GM18498 (cell line): Measurements from ENCODE around the gene ACTL8.

Experiments used
- ATAC-seq: cut with Tn5 transposase; IDR thresholded peaks from one replicate; pipeline ENCODE4 v1.9.1; 2021; ENCODE audit warnings: mild to moderate bottlenecking, moderate library complexity; ENCODE audit not compliant: unreplicated experiment

ACTL8 gene

DNA sequence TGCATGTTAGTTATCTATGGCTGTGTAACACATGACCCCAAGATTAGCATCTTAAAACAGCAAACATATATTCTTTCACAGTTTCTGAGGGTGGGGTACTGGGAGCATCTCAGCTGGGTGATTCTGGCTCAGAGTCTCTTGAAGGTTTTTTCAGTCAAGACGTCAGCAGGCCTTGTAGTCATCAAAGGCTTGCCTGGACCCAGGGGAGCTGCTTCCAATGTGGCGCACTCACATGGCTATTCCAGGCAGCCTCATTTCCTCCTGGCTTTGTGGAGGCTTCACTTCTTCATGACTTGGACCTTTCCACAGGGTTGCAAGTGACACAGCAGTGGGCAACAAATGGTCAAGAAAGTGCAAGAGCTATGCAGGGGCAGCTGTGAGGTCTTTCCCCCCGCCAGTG is 114.7 kb downstream of the ACTL8 start:
- ATAC-seq, result no peak

DNA sequence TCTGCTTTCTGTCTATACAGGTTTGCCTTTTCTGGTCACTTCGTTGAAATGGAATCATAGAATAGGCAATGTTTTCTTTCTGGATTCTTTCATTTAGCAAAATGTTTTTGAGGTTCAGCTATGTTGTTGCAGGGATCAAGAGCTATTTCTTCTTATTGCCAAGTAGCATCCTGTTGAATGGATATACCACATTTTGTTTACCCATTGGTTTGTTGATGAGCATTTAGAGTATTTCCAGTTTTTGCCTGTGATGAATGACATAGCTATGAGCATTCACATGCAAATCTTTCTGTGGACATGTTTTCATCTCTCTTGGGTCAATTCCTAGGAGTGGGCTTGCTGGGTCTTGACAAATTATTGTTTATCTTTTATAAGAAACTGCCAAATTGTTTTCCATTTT is 115.5 kb downstream of the ACTL8 start:
- ATAC-seq, result no peak

DNA sequence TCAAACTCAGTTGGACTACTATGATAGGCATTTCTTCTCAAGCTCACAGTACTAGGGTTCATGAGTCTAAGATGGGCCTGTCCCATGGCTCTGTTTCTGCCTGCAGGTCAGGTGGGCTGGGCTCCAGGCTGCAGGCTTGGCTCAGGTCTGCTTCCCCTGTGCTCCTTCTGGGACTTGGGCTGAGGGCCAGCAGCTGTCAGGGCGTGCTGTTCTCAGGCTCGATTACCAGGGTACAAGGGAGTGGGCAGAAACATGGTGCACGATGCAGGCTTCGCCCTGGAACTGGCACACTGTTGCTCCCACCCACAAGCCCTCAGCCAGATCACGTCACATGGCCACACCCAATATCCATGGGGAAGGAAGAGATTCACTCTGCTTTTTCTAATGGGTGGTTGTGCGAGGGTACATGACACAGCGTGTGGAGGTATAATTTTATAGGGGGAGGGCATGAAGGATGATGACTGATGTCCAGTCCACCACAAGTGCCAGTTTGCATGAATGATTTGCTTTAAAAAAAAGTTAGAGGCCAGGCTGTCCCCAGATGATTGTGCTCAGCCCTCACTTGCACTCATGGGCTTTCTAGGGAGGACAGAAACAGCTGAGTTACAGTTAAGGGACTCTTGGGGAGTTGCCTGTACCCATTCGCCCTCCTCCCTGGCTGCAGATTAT is 118.0 kb downstream of the ACTL8 start:
- no peak for ATAC-seq

DNA sequence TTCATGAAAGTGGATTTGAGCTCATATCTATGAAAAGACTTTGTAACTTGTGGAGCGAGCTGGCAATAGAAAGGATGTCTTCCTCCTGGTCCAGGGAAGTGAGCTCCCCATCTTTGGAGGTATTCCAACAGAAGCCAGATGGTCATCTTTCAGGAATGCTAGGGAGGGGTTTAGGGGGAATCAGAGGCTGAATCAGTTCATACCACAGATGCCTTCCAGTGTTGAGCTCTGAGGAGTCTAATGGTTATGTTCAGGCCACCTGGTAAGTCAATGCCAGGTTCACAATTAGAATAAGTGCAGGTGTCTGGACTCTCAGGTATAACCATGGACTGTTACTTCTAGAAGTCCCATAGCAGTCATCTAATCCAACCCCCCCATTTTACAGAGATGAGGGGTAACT is 119.1 kb downstream of the ACTL8 start:
- ATAC-seq, result no peak

DNA sequence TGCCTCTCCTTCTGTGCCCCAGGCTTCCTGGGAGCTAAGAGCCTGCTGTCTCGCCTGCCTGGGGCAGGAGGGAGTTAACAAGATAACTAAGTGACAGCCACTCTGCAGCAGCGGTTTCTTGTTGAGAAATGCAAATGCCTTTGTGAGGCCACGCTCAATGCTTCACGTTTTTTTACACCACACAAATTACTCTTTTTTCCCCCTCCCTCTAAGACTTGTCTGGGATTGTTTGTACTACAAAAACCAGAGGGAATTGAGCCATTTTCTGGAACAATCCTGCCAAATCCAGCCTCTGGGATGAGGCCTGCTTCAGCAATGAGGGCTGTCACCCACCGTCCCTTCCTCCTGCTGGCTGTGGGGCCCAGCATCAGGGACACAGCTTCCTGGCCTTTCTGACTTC is 119.6 kb downstream of the ACTL8 start:
- ATAC-seq, result no peak

DNA sequence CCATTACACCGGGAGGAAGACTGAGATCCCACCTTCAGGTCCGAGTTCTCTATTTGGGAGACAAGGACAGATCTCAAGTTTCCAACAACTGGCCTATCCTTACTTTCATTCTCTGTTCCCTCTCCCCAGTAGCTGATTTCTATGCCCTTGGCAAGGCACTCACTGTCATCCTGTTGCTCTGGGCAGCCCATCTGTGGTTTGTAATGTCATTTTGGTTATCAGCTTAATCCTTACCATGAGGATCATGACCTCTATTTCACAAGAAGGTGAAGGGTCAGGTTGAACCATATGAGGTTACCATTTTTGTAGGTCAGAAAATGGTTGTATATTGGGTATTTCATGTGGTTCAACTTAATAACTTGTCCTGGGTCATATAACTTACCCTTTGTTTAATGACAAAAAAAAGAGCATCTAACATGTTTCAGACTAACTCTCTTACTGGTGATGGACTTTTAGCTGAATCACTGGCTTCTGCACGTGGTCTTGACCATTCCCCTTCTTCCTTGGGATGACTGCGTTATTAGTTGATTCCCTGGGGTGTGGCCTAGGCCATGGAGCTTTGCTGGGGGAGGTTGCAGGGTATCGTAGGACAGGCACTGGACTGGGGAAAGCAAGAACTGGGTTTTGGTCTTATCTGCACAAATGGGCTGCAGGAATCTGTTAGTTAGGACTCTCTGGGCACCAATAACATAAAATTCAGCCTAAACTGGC is 120.2 kb downstream of the ACTL8 start:
- no peak for ATAC-seq

DNA sequence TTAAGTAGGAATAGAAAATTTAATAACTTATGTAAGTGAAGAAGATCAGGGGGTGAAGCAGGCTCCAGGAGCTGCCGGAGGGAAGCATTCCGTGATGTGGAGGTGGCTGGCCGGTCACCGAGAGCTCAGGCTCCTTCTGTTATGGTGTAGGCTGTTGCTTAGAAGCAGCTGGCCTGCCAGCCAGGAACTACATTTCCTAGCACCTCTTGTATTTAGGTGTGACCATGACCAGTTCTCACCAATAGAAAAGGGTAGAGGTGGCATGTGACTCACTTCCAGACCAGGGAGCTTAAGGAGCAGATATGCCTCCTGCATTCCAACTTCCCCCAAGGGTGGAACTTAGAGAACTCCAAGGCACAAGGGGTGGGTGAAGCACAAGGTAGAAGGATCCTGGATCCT is 120.7 kb downstream of the ACTL8 start:
- no peak for ATAC-seq
